A204.1 (cell line): ENCODE data around the gene ZBTB46.
"Not testable (repeated sequence)": the region's sequence is repeated elsewhere in the genome, so short reads cannot be mapped to it uniquely, and the experiment has no call there.

Experiments used
- FAIRE-seq: peaks from 2 replicates; lab custom pipeline; 2012; peaks lifted over from hg19 to GRCh38; lab: Jason Lieb, UNC

The ZBTB46 gene

GRCh38 chr20:63787302-63787701 lies 43.8 kb downstream of the ZBTB46 start:
- FAIRE-seq, result no peak

DNA sequence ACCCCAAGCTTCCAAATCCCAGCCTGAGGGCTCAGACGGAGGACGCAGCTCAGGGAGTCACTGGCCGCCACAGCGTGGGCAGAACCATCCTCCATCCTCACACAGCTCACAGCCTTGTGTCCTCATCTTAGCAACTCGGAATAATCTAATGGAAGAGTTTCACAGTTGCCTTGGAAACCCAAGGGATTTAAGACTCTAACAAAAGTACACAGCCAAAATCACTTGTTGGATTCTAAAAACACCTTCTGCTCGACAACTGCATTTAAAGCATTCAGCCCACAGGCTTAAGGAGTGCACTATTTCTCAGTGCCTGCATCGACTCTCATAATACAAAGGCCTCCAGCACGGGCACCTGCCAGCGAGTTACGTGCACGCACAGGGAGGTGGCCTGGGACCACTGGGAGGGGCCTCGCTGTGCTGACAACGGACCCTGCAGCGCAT lies 45.4 kb downstream of the ZBTB46 start:
- FAIRE-seq, result no peak

DNA sequence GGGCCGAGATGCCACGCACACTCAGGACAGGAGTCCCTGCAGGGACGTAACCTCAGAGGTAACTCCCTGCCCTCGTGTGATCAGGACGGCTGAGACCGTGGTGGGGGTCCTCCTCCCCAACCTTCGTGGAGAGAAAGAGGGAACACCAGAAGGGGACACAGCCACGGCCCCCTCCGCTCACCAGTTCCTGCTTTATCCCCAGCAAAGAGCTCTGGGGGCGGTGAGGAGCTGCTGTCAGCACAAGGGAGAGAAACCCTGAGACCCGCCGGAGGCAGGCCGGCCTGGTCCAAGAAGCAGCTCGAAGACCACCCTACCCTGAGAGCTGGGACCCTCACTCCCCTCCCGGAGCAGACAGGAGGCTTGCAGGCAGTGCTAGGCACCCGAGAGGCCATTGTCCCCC lies 47.1 kb downstream of the ZBTB46 start:
- FAIRE-seq, result no peak

- FAIRE-seq, result no peak
These were observed 48.5 kb downstream of the ZBTB46 start for GRCh38 chr20:63782521-63782971.

GRCh38 chr20:63782051-63782471 lies 49.0 kb downstream of the ZBTB46 start:
- no peak for FAIRE-seq

- no peak for FAIRE-seq
These were observed 49.9 kb downstream of the ZBTB46 start for GRCh38 chr20:63781181-63781580.

GRCh38 chr20:63778857-63779256 lies 52.2 kb downstream of the ZBTB46 start:
- no peak for FAIRE-seq

DNA sequence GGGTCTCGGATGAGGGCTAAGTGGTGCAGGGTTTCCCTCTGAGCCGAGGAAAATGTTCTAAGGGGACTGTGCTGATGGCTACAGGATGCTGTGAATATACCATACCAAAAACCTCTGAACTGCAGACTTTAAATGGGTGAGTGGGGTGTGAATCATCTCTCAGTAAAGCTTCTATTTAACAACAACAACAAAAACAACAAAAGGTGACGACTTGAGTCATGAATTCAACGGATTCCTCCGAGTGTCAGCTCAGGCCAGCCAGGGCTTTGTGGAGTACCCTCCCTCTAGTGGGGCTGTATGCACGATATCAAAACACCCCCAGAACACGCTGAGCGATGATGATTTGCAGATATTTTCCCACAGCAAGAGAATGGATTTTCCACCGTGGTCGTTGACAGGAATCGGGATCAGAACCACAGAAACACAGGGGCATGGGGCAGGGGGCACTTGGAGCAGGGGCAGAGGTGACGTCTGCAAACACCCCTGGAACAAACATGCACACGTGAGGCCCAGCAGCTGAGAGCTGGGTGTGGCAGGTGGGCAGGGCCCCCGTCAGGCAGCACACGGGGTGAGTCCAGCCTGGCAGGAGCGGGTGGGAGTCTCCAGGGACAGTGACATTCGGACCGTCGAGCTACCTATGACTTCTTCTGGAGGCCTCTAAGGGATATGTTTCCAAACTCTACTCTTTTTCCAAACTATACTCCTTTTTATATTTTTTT lies 52.9 kb downstream of the ZBTB46 start:
- no peak for FAIRE-seq

DNA sequence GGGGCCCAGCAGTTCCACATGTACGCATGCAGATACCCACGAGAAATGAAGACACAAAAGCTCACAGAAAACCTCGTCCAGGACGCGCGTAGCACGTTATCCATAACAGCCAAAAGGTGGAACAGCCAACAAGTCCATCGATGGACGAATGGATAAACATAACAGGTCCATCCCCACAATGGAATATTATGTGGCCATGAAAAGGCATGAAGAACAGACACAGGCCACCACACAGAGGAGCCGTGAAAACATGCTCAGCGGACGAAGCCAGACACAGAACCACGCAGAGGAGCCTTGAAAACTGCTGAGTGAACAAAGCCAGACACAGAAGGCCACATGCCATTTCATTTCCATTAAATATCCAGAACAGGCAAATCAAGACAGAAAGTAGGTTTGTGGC lies 53.5 kb downstream of the ZBTB46 start:
- FAIRE-seq, result no peak

DNA sequence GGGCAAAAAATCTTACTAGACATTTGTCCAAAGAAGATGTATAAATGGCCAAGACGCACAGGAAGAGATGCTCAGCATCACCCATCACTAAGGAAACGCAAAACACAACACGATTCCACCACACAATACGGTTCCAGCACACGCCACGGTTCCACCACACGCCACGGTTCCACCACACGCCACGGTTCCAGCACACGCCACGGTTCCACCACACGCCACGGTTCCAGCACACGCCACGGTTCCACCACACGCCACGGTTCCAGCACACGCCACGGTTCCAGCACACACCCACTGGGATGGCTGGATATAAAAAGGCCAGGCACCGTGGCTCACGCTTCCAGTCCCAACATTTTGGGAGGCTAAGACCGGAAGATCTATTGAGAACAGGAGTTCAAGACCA lies 54.2 kb downstream of the ZBTB46 start:
- FAIRE-seq, result not testable (repeated sequence)

DNA sequence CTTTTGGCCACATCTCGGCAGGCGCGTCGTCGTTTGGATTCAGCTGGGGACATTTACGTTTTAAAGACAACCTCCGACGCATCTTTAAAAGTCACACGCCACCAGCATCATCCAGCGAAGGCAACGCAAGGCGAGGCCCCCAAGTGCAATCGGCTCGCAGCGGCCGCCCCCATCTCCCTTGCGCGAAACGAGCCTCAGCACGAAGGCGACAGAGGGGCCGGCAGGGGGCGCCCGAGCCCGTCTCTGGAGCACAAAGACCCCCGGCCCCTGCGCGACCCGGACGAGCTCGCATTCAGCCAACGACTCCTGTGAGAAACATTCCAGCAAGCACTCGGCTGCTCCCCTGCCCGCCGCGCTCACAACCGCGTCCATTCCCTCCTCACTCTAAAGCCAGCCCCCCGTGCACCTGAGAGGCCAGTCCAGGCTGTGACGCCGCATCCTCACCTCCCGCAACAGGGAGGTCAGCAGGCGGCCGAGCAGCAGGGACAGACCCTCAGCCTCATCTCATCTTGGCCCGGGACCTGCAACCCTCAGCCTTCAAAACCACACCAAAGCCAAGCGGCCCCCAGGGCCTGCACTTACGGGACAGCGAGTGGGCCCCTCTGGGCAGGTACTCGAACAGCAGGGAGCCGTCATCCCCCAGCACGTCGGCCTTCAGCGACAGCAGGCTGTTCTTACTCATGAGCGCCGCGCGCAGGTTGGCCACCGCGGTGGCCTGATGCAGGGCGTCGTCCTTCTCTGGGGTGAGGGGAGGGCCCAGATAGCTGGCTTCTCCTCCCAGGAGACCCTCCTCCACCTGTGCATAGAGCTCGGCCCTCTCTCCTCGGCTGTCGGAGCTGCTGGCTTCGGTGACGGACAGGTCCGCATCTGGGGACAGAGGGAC lies 55.7 kb downstream of the ZBTB46 start:
- no peak for FAIRE-seq

DNA sequence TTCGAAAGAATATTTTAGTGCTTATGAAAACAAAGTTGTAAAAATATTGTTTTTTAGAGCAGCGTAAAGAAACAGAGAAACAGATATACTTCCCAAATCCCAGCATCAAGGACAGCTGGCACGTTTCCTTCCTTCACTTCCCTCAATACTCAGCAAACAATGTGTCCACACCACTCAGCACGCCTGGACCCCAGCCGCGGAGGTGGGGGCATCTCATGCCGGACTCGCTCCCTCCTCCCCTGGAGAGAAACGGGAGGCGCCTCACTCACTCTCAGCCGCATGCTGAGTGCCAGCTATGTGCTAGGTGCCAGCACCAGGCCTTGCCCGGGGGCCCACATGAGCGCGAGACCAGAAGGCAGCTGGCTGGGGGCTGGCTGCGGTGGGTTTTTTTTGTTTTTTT lies 56.8 kb downstream of the ZBTB46 start:
- FAIRE-seq, result no peak

GRCh38 chr20:63773571-63774241 lies 57.4 kb downstream of the ZBTB46 start:
- no peak for FAIRE-seq

- FAIRE-seq, result no peak
These were observed 58.1 kb downstream of the ZBTB46 start for GRCh38 chr20:63772781-63773518.

DNA sequence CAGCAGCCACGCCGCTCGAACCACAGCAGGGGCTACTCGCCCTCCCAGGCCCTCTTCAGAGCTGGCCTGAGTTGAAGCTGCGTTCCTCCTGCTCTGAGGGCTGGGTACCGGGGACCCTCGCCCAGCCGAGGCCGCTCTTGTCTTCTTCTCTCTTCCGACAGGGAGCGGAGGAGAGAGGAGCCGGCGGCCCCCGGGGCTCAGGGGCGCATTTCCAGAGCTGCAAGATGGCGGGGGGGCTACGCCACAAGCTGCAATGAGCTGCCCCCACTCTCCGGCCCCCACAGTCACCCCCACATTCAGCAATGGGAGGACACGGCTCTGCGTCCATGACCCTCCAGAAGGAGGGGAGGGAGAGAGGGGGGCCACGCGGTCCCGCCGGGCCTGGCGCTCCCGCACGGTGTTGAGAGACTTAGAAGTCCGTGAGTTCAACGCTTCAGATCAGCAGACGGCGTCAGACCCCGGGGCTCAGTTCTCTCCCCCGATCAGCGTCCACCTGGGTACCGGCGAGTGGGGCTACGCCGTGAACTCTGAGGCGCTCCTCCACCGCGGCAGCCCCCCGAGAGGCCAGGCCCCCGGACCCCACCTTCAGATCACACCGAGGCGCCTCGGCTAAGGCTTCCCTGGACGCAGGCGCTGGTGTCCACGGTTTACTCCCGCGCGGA lies 59.9 kb downstream of the ZBTB46 start:
- FAIRE-seq, result no peak

DNA sequence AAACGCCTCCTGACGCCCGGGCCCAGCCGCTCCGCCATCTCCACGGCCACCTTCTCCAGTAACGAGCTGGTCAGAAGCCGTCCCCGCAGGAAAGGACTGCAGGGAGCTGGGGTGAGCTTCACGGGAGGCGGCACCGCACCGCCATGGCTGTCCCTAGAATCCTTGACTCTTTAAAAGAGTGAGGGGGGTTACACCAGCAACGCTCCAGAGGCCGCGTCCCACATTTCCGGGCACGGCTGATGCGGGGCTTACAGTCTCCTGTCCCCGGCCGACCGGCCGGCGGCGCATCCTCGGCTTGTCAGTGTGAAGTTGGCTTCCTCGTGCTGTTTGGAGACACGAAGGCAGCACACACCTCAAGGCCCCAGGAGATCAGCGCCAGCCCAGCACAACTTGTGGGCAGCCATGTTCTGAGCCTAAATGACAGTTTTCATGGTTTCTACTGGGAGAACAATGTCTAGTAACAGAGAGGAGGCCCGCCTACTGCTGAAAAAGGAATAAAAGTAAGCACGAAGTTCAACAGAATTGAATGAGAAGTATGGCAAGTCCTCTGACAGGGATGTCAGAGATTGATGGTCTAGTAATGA lies 61.1 kb downstream of the ZBTB46 start:
- FAIRE-seq, result no peak

- no peak for FAIRE-seq
These were observed 62.2 kb downstream of the ZBTB46 start for GRCh38 chr20:63768591-63769515.

- FAIRE-seq, result no peak
These were observed 63.2 kb downstream of the ZBTB46 start for GRCh38 chr20:63767886-63768285.

DNA sequence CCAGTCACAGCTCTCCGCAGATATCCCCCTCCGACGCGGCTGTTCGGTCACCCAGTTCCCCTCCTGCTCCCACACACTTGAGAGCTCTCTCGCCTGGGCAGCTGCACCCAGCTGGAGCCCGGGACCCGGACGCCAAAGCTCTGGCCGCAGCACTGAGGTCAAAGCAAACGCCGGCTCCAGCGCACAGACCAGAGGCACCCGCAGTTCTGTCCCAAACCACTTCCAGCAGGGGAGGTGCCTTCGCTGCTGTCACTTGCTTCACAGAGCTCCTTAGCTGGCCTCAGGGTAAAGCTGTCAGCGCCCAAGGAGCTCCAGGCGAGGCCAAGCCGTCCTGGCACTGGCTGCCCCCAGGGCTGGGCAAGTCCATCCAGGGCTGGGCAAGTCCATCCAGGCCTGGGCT lies 63.6 kb downstream of the ZBTB46 start:
- FAIRE-seq, result no peak
